Measurements from ENCODE around the gene NAA80. TPM values are rescaled to one million over a fixed set of nuclear protein-coding genes. Genes with fewer than 3 reads are reported as not detected.
"Not testable (repeated sequence)": the region's sequence is repeated elsewhere in the genome, so short reads cannot be mapped to it uniquely, and the experiment has no call there.

The NAA80 gene
- total RNA-seq, 2 donors from 2014 or later, result 9.8 to 11.2 TPM

DNA sequence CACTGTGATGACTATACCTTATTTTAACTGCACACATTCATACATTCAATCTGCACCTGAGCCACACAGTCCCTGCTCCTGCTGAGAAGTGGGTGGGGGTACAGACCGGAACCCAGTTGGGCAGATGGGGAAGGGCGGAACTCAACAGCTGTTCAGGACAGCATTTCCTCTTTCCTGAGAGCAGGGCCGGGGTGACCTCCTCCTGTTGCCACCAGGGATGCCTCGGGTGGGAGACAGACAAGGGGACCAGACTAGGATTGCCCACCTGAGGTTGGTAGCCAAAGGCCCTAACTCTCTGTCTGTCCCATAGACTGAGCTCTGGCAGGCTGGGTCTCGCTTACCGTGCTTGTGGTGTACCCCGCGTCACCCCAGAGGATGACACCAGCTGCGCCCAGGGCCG lies 19.4 kb upstream of the NAA80 start:
- DNase-seq (peak in 1 of 2 donors; percentile 47), ATAC-seq (no peak)
- intact Hi-C loops (cut with DNase I, micrococcal nuclease), result no loop called here

GRCh38 chr3:50318163-50318562 lies 19.0 kb upstream of the NAA80 start:
- DNase-seq (peak in 1 of 2 donors; percentile 26), ATAC-seq (no peak)
- intact Hi-C loops (cut with DNase I, micrococcal nuclease), result no loop called here

- intact Hi-C loops (cut with DNase I, micrococcal nuclease), result no loop called here
- DNase-seq (peak; percentile 81 to 83), ATAC-seq (peak; percentile 20)
These were observed 18.1 kb upstream of the NAA80 start for GRCh38 chr3:50317300-50317699.

DNA sequence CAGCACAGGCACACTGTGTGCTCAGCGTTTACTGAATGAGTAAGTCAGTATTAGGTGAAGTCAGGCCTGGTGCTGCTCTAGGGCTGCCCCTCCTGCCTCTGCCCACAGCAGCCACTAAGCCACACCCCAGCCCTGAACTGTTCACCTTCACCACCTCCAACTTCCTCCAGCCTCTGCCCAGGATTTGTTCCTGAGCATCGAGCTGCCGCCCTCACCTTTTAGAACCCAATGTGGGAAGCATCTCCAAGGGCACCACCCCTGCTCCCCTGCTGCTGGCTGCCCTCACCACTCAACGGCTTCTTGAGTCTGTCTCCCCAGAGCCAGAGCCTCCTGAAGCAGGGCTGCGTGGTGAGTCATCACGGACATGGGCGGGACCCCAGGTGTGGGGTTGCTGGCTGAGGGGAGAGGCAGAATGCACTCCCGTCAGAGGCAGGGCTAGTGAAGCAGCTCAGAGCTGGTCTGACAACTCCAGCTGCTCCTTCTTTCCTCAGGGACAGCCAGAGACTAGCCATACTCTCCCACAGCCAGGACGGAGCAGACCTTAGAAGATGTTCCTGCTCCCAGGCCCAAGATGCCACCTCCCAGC lies 17.5 kb upstream of the NAA80 start:
- ATAC-seq (peak; percentile 70), DNase-seq (peak; percentile 87 to 93)
- intact Hi-C loops (cut with DNase I, micrococcal nuclease), result no loop called here

- intact Hi-C loops (cut with DNase I, micrococcal nuclease), result no loop called here
- no peak for ATAC-seq
These were observed 15.6 kb upstream of the NAA80 start for GRCh38 chr3:50314816-50315215.

DNA sequence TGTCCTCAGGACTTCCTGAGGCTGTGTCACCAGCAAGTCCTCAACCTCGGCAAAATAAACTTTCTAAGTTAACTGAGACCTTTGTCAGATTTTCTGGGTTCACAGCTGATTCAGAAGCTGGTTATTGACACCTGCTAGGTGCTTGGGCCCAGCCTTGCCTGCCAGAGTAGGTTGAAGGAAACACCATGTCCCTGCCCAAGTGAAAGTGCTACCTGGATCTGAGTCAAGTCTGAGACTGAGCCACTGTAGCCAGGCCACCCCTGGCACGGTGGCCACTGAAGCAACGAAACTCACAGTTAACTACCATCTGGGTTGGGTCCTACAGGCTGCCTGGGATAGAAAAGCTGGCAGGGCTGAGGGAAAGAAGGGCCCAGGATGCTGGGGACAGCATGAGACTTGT lies 15.1 kb upstream of the NAA80 start:
- DNase-seq (no peak), ATAC-seq (no peak)
- intact Hi-C loops (cut with DNase I, micrococcal nuclease), result no loop called here

More at GRCh38 chr3:50314816-50315215, 15.6 kb upstream of the NAA80 start:
- peak in 1 of 2 donors; percentile 26 for DNase-seq

DNA sequence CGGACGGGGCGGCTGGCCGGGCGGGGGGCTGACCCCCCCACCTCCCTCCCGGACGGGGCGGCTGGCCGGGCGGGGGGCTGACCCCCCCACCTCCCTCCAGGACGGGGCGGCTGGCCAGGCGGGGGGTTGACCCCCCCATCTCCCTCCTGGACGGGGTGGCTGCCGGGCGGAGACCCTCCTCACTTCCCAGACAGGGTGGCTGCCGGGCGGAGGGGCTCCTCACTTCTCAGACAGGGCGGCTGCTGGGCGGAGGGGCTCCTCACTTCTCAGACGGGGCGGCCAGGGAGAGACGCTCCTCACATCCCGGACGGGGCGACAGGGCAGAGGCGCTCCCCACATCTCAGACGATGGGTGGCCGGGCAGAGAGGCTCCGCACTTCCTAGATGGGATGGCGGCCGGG lies 12.8 kb upstream of the NAA80 start:
- intact Hi-C loops (cut with DNase I, micrococcal nuclease); ATAC-seq: not testable (repeated sequence)

DNA sequence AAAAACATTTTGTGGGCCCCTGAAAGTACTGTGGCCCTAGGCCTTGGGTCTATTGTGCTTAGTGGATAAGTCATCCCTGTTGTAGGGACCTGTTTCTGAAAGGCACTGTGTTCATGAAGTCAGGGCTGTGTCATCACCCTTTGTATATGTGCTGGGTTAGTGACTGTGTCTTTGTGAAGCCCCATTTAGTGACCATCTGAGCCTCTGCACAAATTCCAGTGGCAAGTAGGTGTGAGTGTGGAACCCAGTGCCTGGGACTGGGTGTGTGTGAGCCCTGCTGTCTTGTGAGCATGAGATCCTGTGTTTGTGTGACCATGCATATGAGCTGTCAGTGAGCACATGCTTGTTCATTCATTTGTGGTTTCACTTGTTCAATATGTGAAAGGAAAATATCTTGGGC lies 5.4 kb upstream of the NAA80 start:
- intact Hi-C loops (cut with DNase I, micrococcal nuclease), result no loop called here
- DNase-seq (no peak), ATAC-seq (no peak)

More for the DNA sequence above, 12.8 kb upstream of the NAA80 start:
- DNase-seq, result not testable (repeated sequence)

- DNase-seq (peak; percentile 61 to 79), ATAC-seq (peak; percentile 11)
- intact Hi-C loops (cut with DNase I, micrococcal nuclease), result no loop called here
These were observed 4.0 kb upstream of the NAA80 start, which contains the start of gene HYAL1 for GRCh38 chr3:50303013-50303815. Gene HYAL1 (minus strand): TSS chr3:50303574. CDS start chr3:50302956, 618 bp downstream.

- ATAC-seq, result no peak
- DNase-seq, result no peak
- intact Hi-C loops (cut with DNase I, micrococcal nuclease), result no loop called here
These were observed 3.1 kb upstream of the NAA80 start for GRCh38 chr3:50302095-50303012.

DNA sequence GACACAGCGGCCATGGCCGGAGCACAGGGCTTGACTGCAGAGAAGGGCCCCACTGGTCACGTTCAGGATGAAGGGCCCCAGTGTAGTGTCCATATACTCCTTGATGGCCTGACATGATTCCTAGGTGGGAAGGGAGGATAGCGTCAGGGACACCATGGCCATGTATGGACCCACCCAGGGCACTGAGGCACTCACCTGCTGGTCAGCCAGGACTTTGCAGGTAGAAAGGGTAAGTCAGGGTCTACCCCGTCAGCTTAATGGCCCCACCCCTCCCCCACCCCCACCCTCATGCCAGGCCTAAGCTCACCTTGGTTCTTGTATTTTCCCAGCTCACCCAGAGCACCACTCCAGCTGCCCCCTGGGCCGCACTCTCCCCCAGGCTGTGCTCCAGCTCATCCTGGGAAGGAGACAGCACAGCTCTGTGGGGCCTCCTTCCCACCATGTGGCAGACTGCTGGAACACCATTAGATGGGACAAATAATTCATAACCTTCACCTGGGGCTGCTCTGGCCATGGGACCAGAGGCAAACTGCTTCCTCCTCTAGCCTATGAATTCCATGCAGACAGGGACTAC lies 1.6 kb upstream of the NAA80 start:
- DNase-seq (no peak), ATAC-seq (no peak)
- intact Hi-C loops (cut with DNase I, micrococcal nuclease), result no loop called here

GRCh38 chr3:50299929-50300680 lies 900 bp upstream of the NAA80 start:
- DNase-seq, result peak in 1 of 2 donors; percentile 29
- intact Hi-C loops (cut with DNase I, micrococcal nuclease), result no loop called here
- peak; percentile 6 for ATAC-seq

- intact Hi-C loops (cut with DNase I, micrococcal nuclease), result no loop called here
- DNase-seq (no peak), ATAC-seq (no peak)
These were observed 378 bp upstream of the NAA80 start for GRCh38 chr3:50299638-50299928.

DNA sequence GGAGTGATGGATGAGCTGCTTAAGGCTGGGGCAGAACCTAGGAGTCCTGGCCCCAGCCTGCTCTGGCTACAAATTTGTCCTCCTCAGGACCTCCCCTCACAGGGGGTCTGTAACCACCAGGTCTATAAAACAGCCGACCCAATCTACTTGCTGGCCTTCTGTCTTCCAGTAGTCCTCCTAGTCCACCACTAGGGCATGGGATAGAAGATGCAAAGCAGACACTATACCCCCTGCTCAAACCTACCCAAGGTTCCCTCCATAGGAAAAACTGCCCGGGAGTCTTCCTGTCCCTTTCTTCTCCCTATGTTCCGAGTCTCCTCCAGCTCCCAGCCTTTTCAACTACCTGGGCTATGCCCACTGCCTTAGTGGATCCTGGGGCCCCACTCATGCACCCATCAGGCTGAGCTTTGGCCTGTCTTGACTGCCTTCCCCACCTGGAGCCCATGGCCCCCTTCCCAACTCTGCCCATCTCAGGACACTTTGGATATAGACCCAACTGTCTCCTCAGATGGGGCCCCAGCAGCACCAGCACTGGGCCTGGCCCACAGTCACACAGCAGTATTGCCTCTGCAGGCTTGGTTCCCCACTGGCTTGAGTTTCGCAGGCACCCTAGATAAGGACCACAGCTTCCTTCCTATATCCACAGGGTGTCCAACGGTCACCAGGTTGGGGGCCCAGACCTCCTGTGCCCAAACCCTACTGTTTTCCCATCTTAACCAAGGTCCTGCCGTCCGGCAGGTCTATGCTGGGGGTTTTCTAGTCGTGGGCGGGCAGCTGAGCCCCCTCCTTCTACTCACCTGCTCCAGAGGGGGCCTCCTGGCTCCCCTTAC lies 1.1 kb downstream of the NAA80 start:
- ATAC-seq (no peak), DNase-seq (peak in 1 of 2 donors; percentile 35)
- intact Hi-C loops (cut with DNase I, micrococcal nuclease), result no loop called here

- intact Hi-C loops (cut with DNase I, micrococcal nuclease), result no loop called here
- no peak for ATAC-seq
- DNase-seq, result peak in 1 of 2 donors; percentile 31
These were observed 1.8 kb downstream of the NAA80 start for GRCh38 chr3:50297384-50297775.

GRCh38 chr3:50296721-50297383 lies 2.4 kb downstream of the NAA80 start:
- intact Hi-C loops (cut with DNase I, micrococcal nuclease), result no loop called here
- ATAC-seq, result no peak
- DNase-seq, result peak in 1 of 2 donors; percentile 22
